Vagina (tissue), 2 donors: ENCODE measurements around the gene RUFY1.

Source experiments
- POLR2A ChIP-seq, 2 donors: fragments of 450-650 bp; IDR thresholded peaks; one replicate each; pipeline ENCODE4 v1.6.1; 2017; ENCODE audit warnings: antibody characterized with exemption in 2 of 2, mild to moderate bottlenecking in 2 of 2, moderate library complexity in 2 of 2
- TF ChIP-seq, protein P1 (sequence below), 3 experiments: fragments of 450-650 bp in 2 of 3; fragments of 200-600 bp in 1 of 3; sonication (generic) in 1 of 3; IDR thresholded peaks; one replicate each; pipeline ENCODE4 v1.5.1; 2017 to 2019; ENCODE audit warnings: antibody characterized with exemption in 3 of 3, mild to moderate bottlenecking in 2 of 3, moderate library complexity in 2 of 3

DNA sequence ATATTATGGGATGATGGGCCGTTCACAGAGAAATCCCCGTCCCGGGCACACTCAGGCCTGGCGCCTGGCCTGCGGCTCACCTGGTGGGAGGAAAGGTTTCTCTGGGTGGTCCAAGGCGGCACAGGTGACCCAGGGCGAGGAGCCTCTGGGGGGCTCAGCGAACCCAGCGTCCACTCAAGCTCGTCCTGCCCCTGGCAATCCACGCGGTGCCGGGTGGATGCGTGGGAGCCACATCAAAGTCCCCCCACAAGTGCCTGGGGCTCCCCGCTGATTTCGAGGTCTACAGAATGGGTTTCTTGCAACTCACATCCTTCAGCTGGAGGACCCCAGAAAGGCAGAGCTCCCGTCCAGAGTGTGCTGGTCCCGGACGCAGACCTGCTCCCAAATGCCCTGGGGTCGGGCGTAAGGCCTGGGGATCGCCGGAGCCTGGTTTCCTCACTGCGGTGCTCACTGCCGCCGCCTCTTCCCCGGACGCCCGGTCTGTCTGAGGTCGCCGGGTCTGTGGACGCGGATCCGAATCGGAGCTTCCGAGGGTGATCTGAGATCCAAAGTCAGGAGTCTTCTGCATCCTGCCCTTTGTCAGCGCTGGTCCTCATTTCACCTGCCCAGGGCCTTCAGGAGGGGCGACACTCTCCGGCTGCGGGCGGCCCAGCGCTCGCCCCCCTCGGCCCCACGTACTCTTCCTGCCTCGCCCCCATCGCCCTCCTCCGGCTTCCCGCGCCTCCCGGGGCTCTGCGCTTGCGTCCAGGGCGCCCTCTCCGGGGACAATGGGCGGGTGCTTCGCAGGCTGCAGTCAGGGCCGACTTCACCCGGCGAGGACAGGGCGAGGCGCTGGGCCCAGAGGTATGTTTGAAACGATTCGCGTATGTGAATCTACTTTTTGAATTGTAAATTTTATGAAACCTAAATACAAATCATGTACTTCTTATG, 20.0 kb upstream of the RUFY1 start:
- TF ChIP-seq, protein P1, sequence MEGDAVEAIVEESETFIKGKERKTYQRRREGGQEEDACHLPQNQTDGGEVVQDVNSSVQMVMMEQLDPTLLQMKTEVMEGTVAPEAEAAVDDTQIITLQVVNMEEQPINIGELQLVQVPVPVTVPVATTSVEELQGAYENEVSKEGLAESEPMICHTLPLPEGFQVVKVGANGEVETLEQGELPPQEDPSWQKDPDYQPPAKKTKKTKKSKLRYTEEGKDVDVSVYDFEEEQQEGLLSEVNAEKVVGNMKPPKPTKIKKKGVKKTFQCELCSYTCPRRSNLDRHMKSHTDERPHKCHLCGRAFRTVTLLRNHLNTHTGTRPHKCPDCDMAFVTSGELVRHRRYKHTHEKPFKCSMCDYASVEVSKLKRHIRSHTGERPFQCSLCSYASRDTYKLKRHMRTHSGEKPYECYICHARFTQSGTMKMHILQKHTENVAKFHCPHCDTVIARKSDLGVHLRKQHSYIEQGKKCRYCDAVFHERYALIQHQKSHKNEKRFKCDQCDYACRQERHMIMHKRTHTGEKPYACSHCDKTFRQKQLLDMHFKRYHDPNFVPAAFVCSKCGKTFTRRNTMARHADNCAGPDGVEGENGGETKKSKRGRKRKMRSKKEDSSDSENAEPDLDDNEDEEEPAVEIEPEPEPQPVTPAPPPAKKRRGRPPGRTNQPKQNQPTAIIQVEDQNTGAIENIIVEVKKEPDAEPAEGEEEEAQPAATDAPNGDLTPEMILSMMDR (IDR thresholded peaks at IDR 0.05), result no peak
- no peak for TF ChIP-seq POLR2A (IDR thresholded peaks at IDR 0.05)
